H9 (cell line): ENCODE data around the gene MAP3K12. TPM values are rescaled to one million over a fixed set of nuclear protein-coding genes. Genes with fewer than 3 reads are reported as not detected.

Experiments used
- DNase-seq: peaks from one replicate; pipeline ENCODE4 v3.0.0-alpha.2; 2017
- H2AFZ ChIP-seq: one replicate; pipeline ENCODE4 v1.6.1; 2013; ENCODE audit warnings: mild to moderate bottlenecking, low read length, control low read depth, moderate library complexity
- H2AK5ac ChIP-seq: 2 replicates; pipeline ENCODE4 v1.6.1; 2013; ENCODE audit warnings: low read length, control low read depth, mixed read lengths; ENCODE audit not compliant: insufficient read length
- H2BK120ac ChIP-seq: one replicate; pipeline ENCODE4 v1.6.1; 2013; ENCODE audit warnings: low read depth, mild to moderate bottlenecking, low read length, control low read depth, inconsistent platforms; ENCODE audit not compliant: poor library complexity, severe bottlenecking
- H2BK12ac ChIP-seq: 2 replicates; pipeline ENCODE4 v1.6.1; 2013; ENCODE audit warnings: low read length, control low read depth, mixed read lengths, low read depth; ENCODE audit not compliant: insufficient read length
- H2BK15ac ChIP-seq: 2 replicates; pipeline ENCODE4 v1.6.1; 2013; ENCODE audit warnings: low read depth, low read length, control low read depth
- H2BK20ac ChIP-seq: one replicate; pipeline ENCODE4 v1.6.1; 2013; ENCODE audit warnings: low read depth, mild to moderate bottlenecking, low read length, control low read depth, inconsistent platforms; ENCODE audit not compliant: poor library complexity, severe bottlenecking
- H2BK5ac ChIP-seq: 2 replicates; pipeline ENCODE4 v1.6.1; 2013; ENCODE audit warnings: low read length, control low read depth, mixed read lengths; ENCODE audit not compliant: insufficient read length
- H3K14ac ChIP-seq: 2 replicates; pipeline ENCODE4 v1.6.1; 2013; ENCODE audit warnings: low read length, control low read depth; ENCODE audit not compliant: insufficient read depth
- H3K18ac ChIP-seq: 2 replicates; pipeline ENCODE4 v1.6.1; 2013; ENCODE audit warnings: low read depth, mild to moderate bottlenecking, mixed read lengths, low read length, control low read depth; ENCODE audit not compliant: insufficient read length
- H3K23ac ChIP-seq: 2 replicates; pipeline ENCODE4 v1.6.1; 2013; ENCODE audit warnings: low read length, control low read depth, mixed read lengths, low read depth; ENCODE audit not compliant: insufficient read length
- H3K23me2 ChIP-seq: 2 replicates; pipeline ENCODE4 v1.6.1; 2013; ENCODE audit warnings: low read depth, mild to moderate bottlenecking, mixed read lengths, low read length, control low read depth; ENCODE audit not compliant: insufficient read length, poor library complexity, severe bottlenecking
- H3K27ac ChIP-seq: 2 replicates; pipeline ENCODE4 v1.5.1; 2013; ENCODE audit warnings: low read length, control low read depth, mixed read lengths, low read depth; ENCODE audit not compliant: insufficient read length
- H3K27me3 ChIP-seq: 2 replicates; pipeline ENCODE4 v1.6.1; 2013; ENCODE audit warnings: low read length, control low read depth, inconsistent platforms; ENCODE audit not compliant: insufficient read depth
- H3K4ac ChIP-seq: 2 replicates; pipeline ENCODE4 v1.6.1; 2013; ENCODE audit warnings: low read depth, mild to moderate bottlenecking, control low read depth, inconsistent platforms, low read length, moderate library complexity
- H3K4me1 ChIP-seq: 2 replicates; pipeline ENCODE4 v1.6.1; 2013; ENCODE audit warnings: low read length, control low read depth, inconsistent platforms; ENCODE audit not compliant: insufficient read depth
- H3K4me2 ChIP-seq: 2 replicates; pipeline ENCODE4 v1.6.1; 2013; ENCODE audit warnings: low read length, control low read depth, mixed read lengths; ENCODE audit not compliant: insufficient read length, insufficient read depth
- H3K56ac ChIP-seq: 2 replicates; pipeline ENCODE4 v1.6.1; 2013; ENCODE audit warnings: low read depth, mild to moderate bottlenecking, mixed read lengths, low read length, control low read depth; ENCODE audit not compliant: insufficient read length
- H3K79me1 ChIP-seq: 2 replicates; pipeline ENCODE4 v1.6.1; 2013; ENCODE audit warnings: low read depth, mild to moderate bottlenecking, moderate library complexity, low read length, control low read depth, inconsistent platforms; ENCODE audit not compliant: insufficient read depth, poor library complexity, severe bottlenecking
- H3K79me2 ChIP-seq: 2 replicates; pipeline ENCODE4 v1.6.1; 2013; ENCODE audit warnings: low read length, control low read depth, inconsistent platforms; ENCODE audit not compliant: insufficient read depth
- H3K9ac ChIP-seq: 2 replicates; pipeline ENCODE4 v1.6.1; 2013; ENCODE audit warnings: low read length, control low read depth, mixed read lengths; ENCODE audit not compliant: insufficient read length; ENCODE audit errors: extremely low read depth
- H3K9me3 ChIP-seq: one replicate; pipeline ENCODE4 v1.6.1; 2013; ENCODE audit warnings: low read depth, low read length, inconsistent platforms; ENCODE audit not compliant: control insufficient read depth
- H3T11ph ChIP-seq: one replicate; pipeline ENCODE4 v1.6.1; 2013; ENCODE audit warnings: mild to moderate bottlenecking, low read length, control low read depth, inconsistent platforms
- H4K20me1 ChIP-seq: one replicate; pipeline ENCODE4 v1.6.1; 2013; ENCODE audit not compliant: control insufficient read depth, insufficient read length, insufficient read depth
- H4K5ac ChIP-seq: 2 replicates; pipeline ENCODE4 v1.6.1; 2013; ENCODE audit warnings: low read depth, mild to moderate bottlenecking, mixed read lengths, low read length, control low read depth; ENCODE audit not compliant: insufficient read length
- H4K8ac ChIP-seq: replicated peaks from 2 replicates; pipeline ENCODE4 v1.6.1; 2013; ENCODE audit warnings: low read length, control low read depth, mixed read lengths, low read depth; ENCODE audit not compliant: insufficient read length
- H4K91ac ChIP-seq: 2 replicates; pipeline ENCODE4 v1.6.1; 2013; ENCODE audit warnings: low read depth, mild to moderate bottlenecking, moderate library complexity, mixed read lengths, low read length, control low read depth; ENCODE audit not compliant: insufficient read length
- H3K27ac Mint-ChIP-seq, 3 experiments: 2 replicates in 2 of 3; 3 replicates in 1 of 3; pipeline ENCODE4 v1.8.0; 2020 to 2021; ENCODE audit warnings: mixed read lengths in 3 of 3, mild to moderate bottlenecking in 1 of 3, moderate library complexity in 1 of 3
- H3K27me3 Mint-ChIP-seq: 2 replicates; pipeline ENCODE4 v1.8.0; 2021; ENCODE audit warnings: low read depth, mild to moderate bottlenecking, moderate library complexity, mixed read lengths
- H3K36me3 Mint-ChIP-seq, 3 experiments: 2 replicates in 2 of 3; 3 replicates in 1 of 3; pipeline ENCODE4 v1.8.0; 2020 to 2021; ENCODE audit warnings: low read depth in 3 of 3, mixed read lengths in 3 of 3; ENCODE audit not compliant: insufficient read depth in 1 of 3
- H3K4me1 Mint-ChIP-seq, 2 experiments: 2 replicates each; pipeline ENCODE4 v1.8.0; 2020; ENCODE audit warnings: mixed read lengths in 2 of 2
- H3K4me3 Mint-ChIP-seq, 2 experiments: 2 replicates in 1 of 2; 3 replicates in 1 of 2; pipeline ENCODE4 v1.8.0; 2020 to 2021; ENCODE audit warnings: mild to moderate bottlenecking in 2 of 2, mixed read lengths in 2 of 2, moderate library complexity in 1 of 2
- H3K9me3 Mint-ChIP-seq, 2 experiments: 2 replicates in 1 of 2; 3 replicates in 1 of 2; pipeline ENCODE4 v1.8.0; 2020; ENCODE audit warnings: mild to moderate bottlenecking in 2 of 2, mixed read lengths in 2 of 2, moderate library complexity in 1 of 2
- CTCF ChIP-seq: fragments of 200-600 bp; sonication (generic); conservative IDR thresholded peaks from 3 replicates; pipeline ENCODE4 v1.8.0; 2021; ENCODE audit warnings: antibody characterized with exemption, mild to moderate bottlenecking
- WGBS: extraction: QIAGEN DNeasy Blood & Tissue Kit; methylation state at CpG from one replicate; pipeline ENCODE4 v1.1.7; 2013; ENCODE audit warnings: missing lambda C conversion rate, low lambda C conversion rate, mixed read lengths; ENCODE audit not compliant: insufficient read length; ENCODE audit errors: extremely low coverage; 5-methylcytosine and 5-hydroxymethylcytosine counted together
- total RNA-seq: library from RNA; stranded (reverse); gene quantifications from 2 replicates; pipeline ENCODE4 v1.2.1, GENCODE V29; 2021

Gene MAP3K12
- total RNA-seq, 1 experiment from 2014 or later, result 22.3 TPM

GRCh38 chr12:53532021-53532420 lies 32.8 kb upstream of the MAP3K12 start:
- no peaks in the 10 kb centered on the region for H3K4me1 Mint-ChIP-seq
- no peak overlapping the region for H4K91ac ChIP-seq
- no peaks in the 10 kb centered on the region for H3K79me1 ChIP-seq
- H3K14ac ChIP-seq, result no peak overlapping the region
- no peaks in the 10 kb centered on the region for H3K27me3 ChIP-seq
- no peak overlapping the region for H2BK120ac ChIP-seq
- no peak overlapping the region for H3K18ac ChIP-seq
- H3K27ac Mint-ChIP-seq, result no peak overlapping the region
- H3K27ac ChIP-seq, result no peak overlapping the region
- TF ChIP-seq CTCF, result no peak
- WGBS, result no CpG with 5 or more reads among the region's 3 CpGs
- no peak overlapping the region for H4K5ac ChIP-seq
- H2BK12ac ChIP-seq, result no peak overlapping the region
- H3K23me2 ChIP-seq, result no peaks in the 10 kb centered on the region
- no peak overlapping the region for H4K8ac ChIP-seq
- no peak overlapping the region for H3K23ac ChIP-seq
- no peak overlapping the region for H3T11ph ChIP-seq
- H3K4ac ChIP-seq, result no peak overlapping the region
- H2BK20ac ChIP-seq, result no peak overlapping the region
- no peak for DNase-seq
- no peak overlapping the region for H2BK5ac ChIP-seq
- no peak overlapping the region for H3K56ac ChIP-seq
- no peaks in the 10 kb centered on the region for H3K9me3 Mint-ChIP-seq
- H3K9me3 ChIP-seq, result no peaks in the 10 kb centered on the region
- H3K4me2 ChIP-seq, result no peak overlapping the region
- H2AK5ac ChIP-seq, result no peak overlapping the region
- H3K36me3 Mint-ChIP-seq, result peaks cover 12 to 48% (median 35%) of the 10 kb centered on the region in 3 experiments; a peak in 6 of 7 replicates
- H3K4me3 Mint-ChIP-seq, result no peak overlapping the region
- no peaks in the 10 kb centered on the region for H4K20me1 ChIP-seq
- no peaks in the 10 kb centered on the region for H3K27me3 Mint-ChIP-seq
- H2AFZ ChIP-seq, result no peak overlapping the region
- no peak overlapping the region for H3K9ac ChIP-seq
- no peak overlapping the region for H2BK15ac ChIP-seq
- H3K4me1 ChIP-seq, result no peaks in the 10 kb centered on the region
- H3K79me2 ChIP-seq, result no peaks in the 10 kb centered on the region
